PC-3 (cell line): ENCODE data around the gene TM9SF1. TPM values are rescaled to one million over a fixed set of nuclear protein-coding genes. Genes with fewer than 3 reads are reported as not detected.
"Not testable (repeated sequence)": the region's sequence is repeated elsewhere in the genome, so short reads cannot be mapped to it uniquely, and the experiment has no call there.

ENCODE experiments used
- ATAC-seq: fragments of 200-7000 bp; cut with Tn5 transposase; 2 replicates; pipeline ENCODE4 v1.9.1; 2020; ENCODE audit warnings: mild to moderate bottlenecking, moderate library complexity
- BruUV-seq: library from RNA; stranded (reverse); fragments of 400-500 nt; replicated peaks from 2 replicates; lab custom pipeline; 2021; lab: Mats Ljungman, UMichigan
- CTCF ChIA-PET: fragments of 300-600 bp; sonication (Branson Sonifier 250); formaldehyde crosslinking; loops from one replicate; lab custom pipeline; 2022; ENCODE audit warnings: antibody characterized with exemption; lab: Charles Lee
- POLR2A ChIA-PET: fragments of 300-600 bp; sonication (Branson Sonifier 250); formaldehyde crosslinking; loops from one replicate; lab custom pipeline; 2022; ENCODE audit warnings: antibody characterized with exemption; ENCODE audit not compliant: unreplicated experiment; lab: Charles Lee
- DNase-seq: peaks from one replicate; pipeline ENCODE4 v3.0.0-alpha.2; 2015
- H2AFZ ChIP-seq: fragments of 300-600 bp; sonication (generic); 2 replicates; pipeline ENCODE4 v1.6.0; 2016; ENCODE audit warnings: antibody characterized with exemption, low read length
- H3F3A ChIP-seq: fragments of 300-600 bp; sonication (generic); one replicate; pipeline ENCODE4 v1.6.0; 2017; ENCODE audit warnings: antibody characterized with exemption, low read length, control low read depth, mild to moderate bottlenecking; ENCODE audit not compliant: unreplicated experiment
- H3K27ac ChIP-seq: fragments of 300-600 bp; sonication (generic); 2 replicates; pipeline ENCODE4 v1.5.1; 2016; ENCODE audit warnings: mild to moderate bottlenecking, low read length
- H3K27me3 ChIP-seq: fragments of 300-600 bp; sonication (generic); 2 replicates; pipeline ENCODE4 v1.6.1; 2016; ENCODE audit warnings: low read length, mixed read lengths
- H3K36me3 ChIP-seq: fragments of 300-600 bp; sonication (generic); 2 replicates; pipeline ENCODE4 v1.6.1; 2016; ENCODE audit warnings: low read depth, mixed run types, low read length, mixed read lengths
- H3K4me1 ChIP-seq: fragments of 300-600 bp; sonication (generic); 2 replicates; pipeline ENCODE4 v1.5.1; 2016; ENCODE audit warnings: low read length; ENCODE audit not compliant: insufficient read depth
- H3K4me2 ChIP-seq: fragments of 300-600 bp; sonication (generic); 2 replicates; pipeline ENCODE4 v1.6.0; 2016; ENCODE audit warnings: low read length
- H3K4me3 ChIP-seq: fragments of 300-600 bp; sonication (generic); 2 replicates; pipeline ENCODE4 v1.5.1; 2016; ENCODE audit warnings: mild to moderate bottlenecking, low read length, mixed read lengths
- H3K79me2 ChIP-seq: fragments of 300-600 bp; sonication (generic); 2 replicates; pipeline ENCODE4 v1.6.1; 2017; ENCODE audit warnings: low read length, mixed read lengths
- H3K9ac ChIP-seq: fragments of 300-600 bp; sonication (generic); 2 replicates; pipeline ENCODE4 v1.6.0; 2016; ENCODE audit warnings: mild to moderate bottlenecking, low read length
- H3K9me2 ChIP-seq: fragments of 300-600 bp; sonication (generic); replicated peaks from 2 replicates; pipeline ENCODE4 v1.6.1; 2016; ENCODE audit warnings: mixed run types, low read length, mixed read lengths
- H3K9me3 ChIP-seq: fragments of 300-600 bp; sonication (generic); 2 replicates; pipeline ENCODE4 v1.6.1; 2016; ENCODE audit warnings: low read length, mixed read lengths
- H4K20me1 ChIP-seq: fragments of 300-600 bp; sonication (generic); 2 replicates; pipeline ENCODE4 v1.6.1; 2016; ENCODE audit warnings: low read length, mixed read lengths
- CTCF ChIP-seq: fragments of 300-600 bp; sonication (generic); conservative IDR thresholded peaks from 2 replicates; pipeline ENCODE4 v1.5.1; 2017; ENCODE audit warnings: antibody characterized with exemption, low read depth, mild to moderate bottlenecking, low read length
- EZH2 ChIP-seq: fragments of 300-600 bp; sonication (generic); IDR thresholded peaks from one replicate; pipeline ENCODE4 v1.6.1; 2017; ENCODE audit warnings: antibody characterized with exemption, mild to moderate bottlenecking, low read length; ENCODE audit not compliant: unreplicated experiment
- EZH2phosphoT487 ChIP-seq: fragments of 300-600 bp; sonication (generic); IDR thresholded peaks from 2 replicates; pipeline ENCODE4 v1.6.1; 2018; ENCODE audit warnings: mild to moderate bottlenecking, antibody characterized with exemption, low read length, borderline replicate concordance
- intact Hi-C: fragments of 100-400 bp; cut with micrococcal nuclease; formaldehyde crosslinking; loops from 2 replicates; pipeline ENCODE4 v1.9.0; 2023
- total RNA-seq: library from RNA; depleted of rRNA; stranded (reverse); fragments of >200 nt; gene quantifications from 2 replicates; pipeline ENCODE4 v1.2.3, GENCODE V29; 2014

The TM9SF1 gene
- total RNA-seq, 1 experiment from 2014 or later = 52.1 TPM

- Histone ChIP-seq H3K36me3 (0 out of 2 replicates have a peak, but pooled peaks cover 2% of the 10 kb centered on the region), H3K27ac (0 out of 2 replicates have a peak overlapping the region, but pooled peaks have one; percentile 7), H3K9me2 (no peaks in the 10 kb centered on the region), H4K20me1 (no peaks in the 10 kb centered on the region), H3F3A (no peaks in the 10 kb centered on the region), H3K4me2 (no peak overlapping the region), H3K79me2 (peaks cover 90% of the 10 kb centered on the region), H3K9ac (no peak overlapping the region), H3K9me3 (no peaks in the 10 kb centered on the region), H3K4me1 (peaks cover 8% of the 10 kb centered on the region; the same call in 1 of the 2 replicates), H2AFZ (no peak overlapping the region), H3K4me3 (no peak overlapping the region), H3K27me3 (no peaks in the 10 kb centered on the region)
- DNase-seq (peak; percentile 25), ATAC-seq (peak; percentile 64)
- BruUV-seq = no TSS peak
- intact Hi-C loops = no loop called here
- CTCF ChIA-PET = no interaction called here
- no peak for TF ChIP-seq EZH2
- no peak for TF ChIP-seq CTCF
- no peak for TF ChIP-seq EZH2phosphoT487
- POLR2A ChIA-PET = no interaction called here
Measured at GRCh38 chr14:24224618-24225071, 29.4 kb upstream of the TM9SF1 start.

GRCh38 chr14:24222987-24223386 is 27.7 kb upstream of the TM9SF1 start:
- H3K36me3 ChIP-seq, H3K4me1 ChIP-seq, H3K9me2 ChIP-seq, H3K27ac ChIP-seq, H2AFZ ChIP-seq, H3F3A ChIP-seq, ATAC-seq, CTCF ChIA-PET, H3K9me3 ChIP-seq, DNase-seq, H3K4me2 ChIP-seq, BruUV-seq, intact Hi-C loops, H3K9ac ChIP-seq, H3K27me3 ChIP-seq, H3K4me3 ChIP-seq, POLR2A ChIA-PET, H4K20me1 ChIP-seq: not testable (repeated sequence)
- peaks cover 76% of the 10 kb centered on the region for H3K79me2 ChIP-seq

GRCh38 chr14:24219521-24219920 is 24.3 kb upstream of the TM9SF1 start:
- TF ChIP-seq EZH2phosphoT487 (no peak), CTCF (no peak), EZH2 (no peak)
- Histone ChIP-seq H3K4me1 (peaks cover 5% of the 10 kb centered on the region), H3K4me3 (no peak overlapping the region), H3K27me3 (no peaks in the 10 kb centered on the region), H3K79me2 (peaks cover 41% of the 10 kb centered on the region), H3K9ac (no peak overlapping the region), H2AFZ (no peak overlapping the region), H3K4me2 (no peak overlapping the region), H3F3A (peaks cover 5% of the 10 kb centered on the region), H3K27ac (no peak overlapping the region), H3K36me3 (peaks cover 6% of the 10 kb centered on the region; the same call in 1 of the 2 replicates), H3K9me2 (no peaks in the 10 kb centered on the region), H4K20me1 (no peaks in the 10 kb centered on the region), H3K9me3 (no peaks in the 10 kb centered on the region)
- intact Hi-C loops = loop anchor here (5.0 kb wide), 1 partner anchor 78 kb away; the partner anchor contains the start of genes DHRS1 and NOP9
- DNase-seq (no peak), ATAC-seq (no peak)
- POLR2A ChIA-PET = no interaction called here
- BruUV-seq = no TSS peak
- CTCF ChIA-PET = no interaction called here
